Fibroblast of lung (primary cell): ENCODE results near the gene MSH3. TPM values are rescaled to one million over a fixed set of nuclear protein-coding genes. Genes with fewer than 3 reads are reported as not detected.
"Not testable (repeated sequence)": the region's sequence is repeated elsewhere in the genome, so short reads cannot be mapped to it uniquely, and the experiment has no call there.

Experiments
- DNase-seq, 2 donors: peaks; one replicate each; pipeline versions ENCODE4 v3.0.0 to v3.0.0-alpha.2; 2010; ENCODE audit warnings: low read depth in 2 of 2
- H2AFZ ChIP-seq: 2 replicates; pipeline ENCODE4 v1.5.1; 2012; ENCODE audit warnings: low read length, control low read depth, inconsistent platforms
- H3K27ac ChIP-seq: 2 replicates; pipeline ENCODE4 v1.5.1; 2011; ENCODE audit warnings: low read length, control low read depth; ENCODE audit not compliant: insufficient read depth
- H3K27me3 ChIP-seq: 2 replicates; pipeline ENCODE4 v1.5.1; 2011; ENCODE audit warnings: mild to moderate bottlenecking, low read length; ENCODE audit not compliant: control insufficient read depth, insufficient read depth
- H3K36me3 ChIP-seq: 2 replicates; pipeline ENCODE4 v1.5.1; 2011; ENCODE audit warnings: low read length; ENCODE audit not compliant: control insufficient read depth, insufficient read depth
- H3K4me1 ChIP-seq: 2 replicates; pipeline ENCODE4 v1.5.1; 2011; ENCODE audit warnings: low read length; ENCODE audit not compliant: control insufficient read depth, insufficient read depth; ENCODE audit errors: extremely low read depth
- H3K4me2 ChIP-seq: 2 replicates; pipeline ENCODE4 v1.5.1; 2011; ENCODE audit warnings: low read length, control low read depth; ENCODE audit not compliant: insufficient read depth; ENCODE audit errors: extremely low read depth
- H3K4me3 ChIP-seq, 4 experiments: fragments of 200-600 bp in 1 of 4; sonication (generic) in 1 of 4; replicated peaks in 1 of 4; 2 replicates each; pipeline ENCODE4 v1.5.1; 2011 to 2016; ENCODE audit warnings: low read length in 4 of 4, low read depth in 3 of 4, mild to moderate bottlenecking in 3 of 4, control low read depth in 2 of 4, inconsistent platforms in 1 of 4, mixed read lengths in 1 of 4; ENCODE audit not compliant: insufficient read depth in 1 of 4; ENCODE audit errors: control extremely low read depth in 1 of 4
- H3K79me2 ChIP-seq: 2 replicates; pipeline ENCODE4 v1.5.1; 2012; ENCODE audit warnings: mild to moderate bottlenecking, low read length, inconsistent platforms; ENCODE audit not compliant: control insufficient read depth, insufficient read depth
- H3K9ac ChIP-seq: 2 replicates; pipeline ENCODE4 v1.5.1; 2011; ENCODE audit warnings: mild to moderate bottlenecking, low read length, control low read depth; ENCODE audit not compliant: insufficient read depth
- H3K9me3 ChIP-seq: 2 replicates; pipeline ENCODE4 v1.5.1; 2012; ENCODE audit warnings: low read depth, low read length; ENCODE audit not compliant: control insufficient read depth, insufficient read depth
- H4K20me1 ChIP-seq: 2 replicates; pipeline ENCODE4 v1.5.1; 2011; ENCODE audit warnings: low read length; ENCODE audit not compliant: control insufficient read depth, insufficient read depth; ENCODE audit errors: extremely low read depth
- CTCF ChIP-seq, 2 donors: IDR thresholded peaks in 1 of 2; conservative IDR thresholded peaks in 1 of 2; 1 replicate in 1 of 2; 2 replicates in 1 of 2; pipeline ENCODE4 v1.5.1; 2011 to 2012; ENCODE audit warnings: low read length in 2 of 2, control low read depth in 1 of 2, inconsistent platforms in 1 of 2, low read depth in 1 of 2, mild to moderate bottlenecking in 1 of 2
- EZH2 ChIP-seq: IDR thresholded peaks from 2 replicates; pipeline ENCODE4 v1.5.1; 2012; ENCODE audit warnings: low read length, control low read depth, mild to moderate bottlenecking; ENCODE audit errors: missing control alignments
- polyA plus RNA-seq, 2 donors: library from polyadenylated mRNA; depleted of rRNA in 1 of 2; stranded (reverse) in 1 of 2; unstranded in 1 of 2; fragments of >200 nt; gene quantifications; 2 replicates each; pipeline ENCODE4 v1.2.1, GENCODE V29; 2011 to 2012; ENCODE audit warnings: missing spikeins in 1 of 2
- total RNA-seq: library from RNA; depleted of rRNA; stranded (reverse); fragments of >200 nt; gene quantifications from 2 replicates; pipeline ENCODE4 v1.2.1, GENCODE V29; 2014

MSH3 gene
- total and polyA plus RNA-seq, 2 donors (not counting 1 experiment from before 2014, with no cell fraction given) = 9.1 to 14.4 TPM

DNA sequence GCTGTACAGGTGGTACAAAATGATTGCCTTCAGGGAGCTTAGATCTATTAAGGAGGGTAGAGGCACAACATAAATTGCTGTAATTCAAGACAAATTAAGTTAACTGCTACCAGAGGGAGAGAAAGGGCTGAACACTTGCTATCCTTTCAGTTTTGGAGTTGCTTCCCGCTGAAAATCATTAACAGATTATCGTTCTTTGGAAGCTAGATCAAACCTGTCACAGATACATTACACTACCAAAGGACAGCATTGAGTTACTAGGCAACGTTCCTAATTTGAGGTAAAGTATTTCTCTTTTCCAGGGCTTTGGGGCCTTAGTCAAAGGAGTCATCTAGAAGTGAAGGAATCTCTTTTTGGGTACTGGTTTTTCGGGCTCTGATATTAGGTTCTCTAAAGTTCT is 85.0 kb downstream of the MSH3 start:
- H4K20me1 ChIP-seq = no peaks in the 10 kb centered on the region

DNA sequence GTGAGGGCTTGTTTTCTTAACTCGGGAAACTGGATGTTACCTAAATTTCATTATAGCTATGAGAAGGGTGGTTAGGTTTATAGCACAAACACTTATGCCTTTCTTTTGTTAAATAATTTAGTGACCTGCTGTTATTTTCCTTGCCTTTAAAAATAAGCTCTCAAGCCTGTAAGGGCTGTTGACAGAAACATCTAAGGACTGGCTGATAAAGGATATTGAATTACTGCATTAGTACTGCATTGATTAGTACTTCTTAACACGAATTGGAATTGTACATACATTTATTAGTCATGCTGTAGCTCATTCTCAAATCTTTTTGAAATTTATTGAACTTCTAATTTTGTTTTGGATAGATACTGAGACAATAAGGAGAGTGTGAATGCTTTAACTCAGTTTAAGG is 85.4 kb downstream of the MSH3 start:
- Histone ChIP-seq H3K27ac (no peak overlapping the region), H3K4me2 (no peak overlapping the region), H3K4me1 (no peaks in the 10 kb centered on the region), H3K4me3 (no peak overlapping the region), H3K9me3 (no peaks in the 10 kb centered on the region), H3K9ac (no peak overlapping the region), H3K79me2 (no peaks in the 10 kb centered on the region), H3K36me3 (no peaks in the 10 kb centered on the region), H3K27me3 (no peaks in the 10 kb centered on the region), H4K20me1 (no peaks in the 10 kb centered on the region), H2AFZ (no peak overlapping the region)
- TF ChIP-seq EZH2 = no peak
- TF ChIP-seq CTCF (conservative IDR thresholded peaks at IDR 0.05 in 1 of 2, IDR thresholded peaks at IDR 0.05 in 1 of 2; ENCODE audit: low read depth in 1 of 2, low read length in 2 of 2) = no peak
- DNase-seq = no peak

More for the DNA sequence above, 85.0 kb downstream of the MSH3 start:
- Histone ChIP-seq H3K4me1 (no peaks in the 10 kb centered on the region), H3K27me3 (no peaks in the 10 kb centered on the region), H3K4me2 (no peak overlapping the region), H2AFZ (no peak overlapping the region), H3K4me3 (no peak overlapping the region), H3K9me3 (no peaks in the 10 kb centered on the region), H3K79me2 (no peaks in the 10 kb centered on the region), H3K36me3 (no peaks in the 10 kb centered on the region), H3K9ac (no peak overlapping the region), H3K27ac (no peak overlapping the region)
- TF ChIP-seq CTCF (conservative IDR thresholded peaks at IDR 0.05 in 1 of 2, IDR thresholded peaks at IDR 0.05 in 1 of 2; ENCODE audit: low read depth in 1 of 2, low read length in 2 of 2) (no peak), EZH2 (no peak)
- no peak for DNase-seq

DNA sequence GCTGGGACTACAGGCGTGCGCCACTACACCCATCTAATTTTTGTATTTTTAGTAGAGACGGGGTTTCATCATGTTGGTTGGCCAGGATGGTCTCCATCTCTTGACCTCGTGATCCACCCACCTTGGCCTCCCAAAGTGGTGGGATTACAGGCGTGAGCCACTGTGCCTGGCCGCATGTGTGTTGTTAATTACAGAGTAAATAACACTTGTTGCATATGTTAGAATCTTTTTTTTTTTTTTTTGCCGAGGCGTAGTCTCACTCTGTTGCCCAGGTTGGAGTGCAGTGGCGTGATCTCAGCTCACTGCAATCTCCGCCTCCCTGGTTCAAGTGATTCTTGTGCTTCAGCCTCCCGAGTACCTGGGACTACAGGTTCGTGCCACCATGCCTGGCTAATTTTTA is 86.0 kb downstream of the MSH3 start:
- DNase-seq, H2AFZ ChIP-seq, H3K4me2 ChIP-seq, H3K79me2 ChIP-seq, H3K9ac ChIP-seq, H3K36me3 ChIP-seq, H3K4me3 ChIP-seq, H3K4me1 ChIP-seq, H3K27me3 ChIP-seq, H4K20me1 ChIP-seq, H3K9me3 ChIP-seq, H3K27ac ChIP-seq: not testable (repeated sequence)
